ENCODE results near the gene NXT1.

Gene NXT1

DNA sequence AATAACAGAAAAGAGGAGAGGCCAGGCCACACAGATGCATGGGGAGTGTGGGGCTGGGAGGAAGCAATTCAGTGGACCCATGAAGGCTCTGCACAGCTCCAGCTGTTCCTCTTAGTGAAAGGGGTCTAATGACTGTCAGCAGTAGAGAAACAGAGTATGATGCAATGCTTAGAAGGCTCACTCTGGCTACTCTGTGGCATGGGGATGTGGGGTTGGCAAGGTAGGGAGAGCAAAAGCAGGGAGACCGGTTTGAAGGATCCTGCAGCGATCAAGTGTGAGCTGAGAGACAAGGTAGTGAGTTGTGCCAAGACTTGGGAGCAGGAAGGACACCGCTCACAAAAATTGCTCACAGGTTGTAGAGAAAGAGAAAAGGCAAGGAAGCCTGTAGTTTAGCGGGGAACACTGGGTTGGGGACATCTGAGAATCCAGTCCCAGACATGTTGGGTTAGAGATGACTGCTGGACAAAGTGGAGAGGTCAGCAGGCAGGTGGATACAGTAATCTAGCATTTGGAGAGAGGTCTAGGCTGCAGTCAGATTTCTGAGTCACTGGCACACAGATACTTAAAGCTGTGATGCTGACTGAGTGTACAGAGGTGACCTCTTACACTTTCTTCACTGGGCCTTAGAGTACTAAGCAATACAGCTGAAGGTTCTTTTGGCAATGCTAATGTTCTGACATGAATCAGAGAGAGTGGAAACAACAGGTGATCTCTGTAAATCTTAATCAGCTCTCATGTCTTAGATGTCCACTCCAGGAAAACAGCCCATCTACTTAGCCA lies 43.6 kb downstream of the NXT1 start:
- no peak for DNase-seq

DNA sequence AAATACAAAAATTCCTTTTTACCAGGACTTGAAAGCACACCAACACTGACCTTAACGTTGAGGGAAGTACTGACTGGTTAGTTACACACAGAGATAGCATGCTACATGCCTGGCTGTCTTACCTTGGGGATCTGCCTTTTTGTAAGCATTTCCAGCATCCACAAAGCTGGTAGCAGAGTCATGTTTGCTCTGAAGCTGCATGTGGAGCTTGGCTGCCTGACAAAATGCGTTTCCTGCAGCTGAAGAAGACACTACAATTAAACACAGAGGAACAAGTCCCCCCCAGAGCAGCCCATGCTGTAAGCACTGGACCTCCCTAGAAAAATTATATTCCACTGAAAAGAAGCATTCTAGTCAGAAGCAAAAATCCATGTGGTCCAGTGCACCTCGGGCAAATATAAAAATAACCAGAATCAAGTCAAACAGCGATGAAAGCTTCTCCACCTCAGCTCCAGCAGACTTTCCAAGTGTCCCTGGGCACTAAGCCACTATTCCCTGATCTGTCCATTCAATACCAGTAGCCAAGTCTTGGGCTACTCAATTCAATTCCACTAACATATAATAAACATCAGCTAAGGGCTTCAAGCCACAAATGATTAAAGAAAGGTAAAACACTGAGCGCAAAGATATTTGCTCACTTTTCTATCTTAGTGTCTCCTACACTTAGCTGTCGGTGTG lies 46.5 kb downstream of the NXT1 start:
- no peak for DNase-seq

DNA sequence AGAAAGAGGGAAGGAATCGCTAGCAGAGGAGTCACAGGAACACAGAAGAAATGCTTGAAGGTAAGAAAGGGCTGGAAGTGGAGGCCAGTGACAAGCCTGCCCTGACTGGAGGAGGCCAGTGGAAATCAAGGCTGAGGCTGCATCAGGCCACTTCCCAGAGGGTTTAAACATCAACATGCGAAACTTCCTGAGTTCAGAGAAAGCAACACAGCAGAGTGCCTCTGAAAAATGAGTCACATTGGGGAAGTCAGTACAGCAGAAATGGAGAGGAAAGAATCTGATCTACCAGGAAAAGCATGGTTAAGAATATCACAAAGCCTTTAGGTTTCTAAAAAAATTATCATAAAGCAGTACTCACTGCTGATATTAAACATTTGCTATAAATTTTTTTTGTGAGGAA lies 47.4 kb downstream of the NXT1 start:
- DNase-seq = no peak

DNA sequence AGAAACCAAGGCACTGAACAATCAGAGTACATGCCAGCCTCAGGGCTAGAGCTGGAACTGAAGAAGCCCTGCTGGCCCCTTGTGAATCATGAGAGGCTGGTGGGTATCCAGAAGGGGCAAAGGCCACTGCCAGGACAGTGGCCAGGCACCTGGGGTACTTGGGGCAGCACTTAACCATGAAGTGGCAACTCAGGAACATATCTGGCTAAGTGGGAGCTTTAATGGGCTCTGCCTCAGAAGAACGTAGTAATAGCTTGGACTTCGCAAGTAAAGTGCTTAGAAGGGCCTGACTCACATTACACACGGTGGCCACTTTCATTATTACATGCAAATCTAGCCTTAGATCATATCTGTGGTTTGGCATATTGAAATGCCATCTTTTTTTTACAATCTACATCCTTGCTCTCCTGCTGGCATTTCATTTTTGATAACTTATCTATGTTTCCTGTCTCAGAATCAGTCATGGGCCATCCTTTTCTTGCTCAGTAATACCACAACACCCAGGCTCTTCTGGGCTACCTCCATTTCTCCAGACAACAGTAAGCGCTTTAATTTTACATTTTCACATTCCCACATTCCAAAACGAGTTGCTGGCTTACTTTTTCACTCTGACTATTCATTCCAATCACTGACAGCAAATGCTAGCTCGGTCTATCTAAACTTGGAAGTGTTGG lies 49.1 kb downstream of the NXT1 start:
- no peak for DNase-seq

DNA sequence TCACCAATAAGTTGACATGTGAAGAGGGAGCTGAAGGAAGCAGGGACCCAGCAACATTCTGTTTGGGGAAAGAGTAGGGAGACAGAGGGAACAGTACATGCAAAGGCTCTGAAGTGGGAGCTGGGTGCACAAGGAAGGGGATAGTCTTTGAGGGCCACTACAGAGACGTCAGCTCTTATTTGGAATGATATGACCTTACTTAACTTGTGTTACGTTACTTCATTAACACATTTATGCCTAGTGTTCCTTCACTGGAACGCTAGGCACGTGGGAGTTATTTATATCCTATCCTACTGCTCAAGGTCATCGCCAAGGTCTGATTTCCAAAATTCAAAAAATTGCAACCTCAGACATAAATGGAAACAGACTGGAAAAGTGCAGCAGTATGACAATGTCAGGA lies 50.5 kb downstream of the NXT1 start:
- no peak for DNase-seq

DNA sequence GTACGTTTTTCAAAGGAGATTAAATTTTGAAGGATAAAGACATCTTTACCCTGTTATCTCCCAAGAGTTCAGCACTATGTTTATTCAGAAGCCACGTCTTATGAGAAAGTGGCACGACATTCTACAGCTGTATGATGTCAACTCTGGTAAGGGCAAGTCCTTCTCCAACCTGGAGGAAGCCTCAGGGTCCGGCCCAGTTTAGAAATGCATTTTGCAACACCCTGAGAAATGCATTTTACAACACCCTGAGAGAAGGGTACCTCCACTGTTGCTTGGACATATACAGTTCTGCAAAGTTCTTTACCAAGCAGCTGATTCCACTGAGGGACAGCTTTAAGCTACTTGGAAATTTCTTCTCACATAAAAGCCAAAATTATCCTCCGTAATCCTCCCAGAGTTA lies 53.2 kb downstream of the NXT1 start:
- no peak for DNase-seq

DNA sequence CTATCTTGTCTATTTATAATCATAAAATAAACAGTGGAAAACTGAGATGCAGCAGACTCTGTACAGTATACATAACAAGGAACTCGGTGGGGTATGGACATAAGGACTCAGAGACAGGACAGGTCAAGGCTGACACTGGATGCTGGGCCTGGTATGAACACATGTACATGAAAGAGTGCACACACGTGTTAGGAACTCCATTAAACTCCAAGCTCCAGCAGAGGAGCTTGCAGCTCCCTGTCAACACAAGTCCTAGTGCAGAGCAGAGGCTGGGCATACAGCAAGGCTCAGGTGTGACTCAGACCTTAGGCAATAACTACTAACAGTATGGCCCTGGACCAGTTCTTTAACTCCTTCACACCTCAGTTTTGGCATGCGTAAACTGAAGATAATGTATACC lies 53.6 kb downstream of the NXT1 start:
- no peak for DNase-seq
